Prostate gland (tissue), 2 donors: ENCODE measurements around the gene ETS2. TPM values are rescaled to one million over a fixed set of nuclear protein-coding genes. Genes with fewer than 3 reads are reported as not detected.
"Not testable (repeated sequence)": the region's sequence is repeated elsewhere in the genome, so short reads cannot be mapped to it uniquely, and the experiment has no call there.

Experiments used
- DNase-seq: peaks from one replicate; pipeline ENCODE4 v3.0.0-alpha.2; 2019; ENCODE audit warnings: low spot score
- H3K27ac ChIP-seq, 2 donors: fragments of 200-600 bp; sonication (generic); 2 replicates each; pipeline ENCODE4 v1.5.1; 2017 to 2019
- H3K27me3 ChIP-seq: fragments of 200-600 bp; sonication (generic); replicated peaks from 2 replicates; pipeline ENCODE4 v1.5.1; 2019; ENCODE audit not compliant: insufficient read depth
- H3K36me3 ChIP-seq, 2 donors: fragments of 200-600 bp; sonication (generic); 1 replicate in 1 of 2; 2 replicates in 1 of 2; pipeline versions ENCODE4 v1.5.1 to v1.8.1; 2017 to 2019
- H3K4me1 ChIP-seq: fragments of 200-600 bp; sonication (generic); replicated peaks from 2 replicates; pipeline ENCODE4 v1.5.1; 2019
- H3K4me3 ChIP-seq, 2 donors: fragments of 200-600 bp; sonication (generic); 2 replicates each; pipeline ENCODE4 v1.5.1; 2017 to 2019
- H3K9me3 ChIP-seq: fragments of 200-600 bp; sonication (generic); 2 replicates; pipeline ENCODE4 v1.5.1; 2017
- CTCF ChIP-seq, 4 experiments: fragments of 200-600 bp in 2 of 4; fragments of 450-650 bp in 2 of 4; sonication (generic) in 2 of 4; IDR thresholded peaks; 1 replicate in 3 of 4; 2 replicates in 1 of 4; pipeline ENCODE4 v1.5.1; 2016 to 2019; ENCODE audit warnings: antibody characterized with exemption in 4 of 4, mild to moderate bottlenecking in 2 of 4, moderate library complexity in 2 of 4
- POLR2A ChIP-seq: fragments of 450-650 bp; IDR thresholded peaks from one replicate; pipeline ENCODE4 v1.6.1; 2016; ENCODE audit warnings: antibody characterized with exemption, mild to moderate bottlenecking
- POLR2AphosphoS5 ChIP-seq: sonication (generic); formaldehyde crosslinking; IDR thresholded peaks from one replicate; pipeline ENCODE4 v1.6.1; 2017; ENCODE audit warnings: antibody characterized with exemption
- WGBS: methylation state at CpG from one replicate; pipeline ENCODE4 v1.1.5; 2018; 5-methylcytosine and 5-hydroxymethylcytosine counted together
- intact Hi-C: fragments of 100-400 bp; cut with DNase I; formaldehyde crosslinking; loops from one replicate; pipeline ENCODE4 v1.14.2; 2022
- total RNA-seq, 2 donors: library from RNA; depleted of rRNA; stranded (reverse); fragments of >200 nt; gene quantifications; one replicate each; pipeline ENCODE4 v1.1.0, GENCODE V29; 2016

ETS2 gene
- total RNA-seq, 2 donors from 2014 or later = 53.3 to 80.2 TPM

DNA sequence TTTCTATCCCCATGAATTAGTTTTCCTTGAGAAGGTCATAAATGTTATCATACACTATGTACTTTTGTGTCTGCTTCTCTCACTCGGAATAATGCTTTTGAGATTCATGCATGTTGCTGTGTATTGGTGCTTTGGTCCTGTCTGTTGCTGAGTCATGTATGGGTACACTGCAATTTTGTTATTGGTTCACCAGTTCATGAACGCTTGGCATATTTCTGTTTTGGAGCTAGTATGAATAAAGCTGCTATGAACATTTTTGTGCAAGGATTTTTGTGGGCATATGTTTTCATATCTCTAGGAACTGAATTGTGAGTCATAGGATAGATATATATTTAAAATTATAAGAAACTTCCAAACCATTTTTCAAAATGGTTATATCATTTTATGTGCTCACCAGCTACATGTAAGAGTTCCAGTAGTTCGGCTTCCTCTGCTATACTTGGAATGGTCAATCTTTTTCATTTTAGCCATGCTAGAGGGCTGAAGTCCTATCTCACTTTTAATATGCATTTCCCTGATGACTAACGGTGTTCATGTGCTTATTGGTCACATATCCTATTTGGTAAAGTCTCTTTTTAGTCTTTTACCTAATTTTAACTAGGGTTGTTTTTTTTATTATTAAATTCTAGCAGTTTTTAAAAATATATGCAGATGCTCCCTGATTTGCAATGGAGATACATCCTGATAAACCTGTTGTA lies 38.2 kb downstream of the ETS2 start:
- H3K27me3 ChIP-seq = no peaks in the 10 kb centered on the region
- no peaks in the 10 kb centered on the region for H3K4me1 ChIP-seq
- H3K4me3 ChIP-seq = no peak overlapping the region
- no peaks in the 10 kb centered on the region for H3K9me3 ChIP-seq
- TF ChIP-seq CTCF (IDR thresholded peaks at IDR 0.05) = no peak
- TF ChIP-seq POLR2AphosphoS5 = no peak
- no peak for TF ChIP-seq POLR2A
- 89% methylated on average over 4 of the region's 4 CpGs for WGBS
- H3K36me3 ChIP-seq = no peaks in the 10 kb centered on the region
- intact Hi-C loops = no loop called here
- H3K27ac ChIP-seq = no peak overlapping the region
- DNase-seq = no peak

GRCh38 chr21:38845374-38845773 lies 39.6 kb downstream of the ETS2 start:
- H3K4me3 ChIP-seq, H3K4me1 ChIP-seq, H3K9me3 ChIP-seq, intact Hi-C loops, H3K27me3 ChIP-seq, H3K27ac ChIP-seq, H3K36me3 ChIP-seq, DNase-seq: not testable (repeated sequence)
- WGBS = 100% methylated on average over 2 of the region's 2 CpGs

GRCh38 chr21:38847556-38847955 lies 41.8 kb downstream of the ETS2 start:
- Histone ChIP-seq H3K9me3 (no peaks in the 10 kb centered on the region), H3K27ac (no peak overlapping the region), H3K4me1 (no peaks in the 10 kb centered on the region), H3K4me3 (no peak overlapping the region), H3K27me3 (no peaks in the 10 kb centered on the region), H3K36me3 (no peaks in the 10 kb centered on the region)
- TF ChIP-seq CTCF (IDR thresholded peaks at IDR 0.05) = no peak
- no peak for TF ChIP-seq POLR2A
- TF ChIP-seq POLR2AphosphoS5 = no peak
- WGBS = 63% methylated on average over 7 of the region's 7 CpGs
- DNase-seq = no peak
- intact Hi-C loops = no loop called here

GRCh38 chr21:38848187-38848609 lies 42.5 kb downstream of the ETS2 start:
- intact Hi-C loops = no loop called here
- Histone ChIP-seq H3K4me1 (no peaks in the 10 kb centered on the region), H3K4me3 (no peak overlapping the region), H3K27ac (no peak overlapping the region), H3K36me3 (no peaks in the 10 kb centered on the region), H3K9me3 (no peaks in the 10 kb centered on the region), H3K27me3 (no peaks in the 10 kb centered on the region)
- TF ChIP-seq POLR2A = no peak
- no peak for TF ChIP-seq POLR2AphosphoS5
- no peak for DNase-seq
- 73% methylated on average over 7 of the region's 7 CpGs for WGBS

- no peaks in the 10 kb centered on the region for H3K9me3 ChIP-seq
- intact Hi-C loops = no loop called here
- TF ChIP-seq POLR2AphosphoS5 = no peak
- no peak for TF ChIP-seq POLR2A
- no peak for TF ChIP-seq CTCF (IDR thresholded peaks at IDR 0.05)
- DNase-seq = no peak
- H3K27ac ChIP-seq = no peak overlapping the region
- H3K36me3 ChIP-seq = no peaks in the 10 kb centered on the region
- H3K4me3 ChIP-seq = no peak overlapping the region
- H3K27me3 ChIP-seq = no peaks in the 10 kb centered on the region
- H3K4me1 ChIP-seq = no peaks in the 10 kb centered on the region
- 86% methylated on average over 6 of the region's 6 CpGs for WGBS
These were observed 44.0 kb downstream of the ETS2 start for GRCh38 chr21:38849776-38850175.

DNA sequence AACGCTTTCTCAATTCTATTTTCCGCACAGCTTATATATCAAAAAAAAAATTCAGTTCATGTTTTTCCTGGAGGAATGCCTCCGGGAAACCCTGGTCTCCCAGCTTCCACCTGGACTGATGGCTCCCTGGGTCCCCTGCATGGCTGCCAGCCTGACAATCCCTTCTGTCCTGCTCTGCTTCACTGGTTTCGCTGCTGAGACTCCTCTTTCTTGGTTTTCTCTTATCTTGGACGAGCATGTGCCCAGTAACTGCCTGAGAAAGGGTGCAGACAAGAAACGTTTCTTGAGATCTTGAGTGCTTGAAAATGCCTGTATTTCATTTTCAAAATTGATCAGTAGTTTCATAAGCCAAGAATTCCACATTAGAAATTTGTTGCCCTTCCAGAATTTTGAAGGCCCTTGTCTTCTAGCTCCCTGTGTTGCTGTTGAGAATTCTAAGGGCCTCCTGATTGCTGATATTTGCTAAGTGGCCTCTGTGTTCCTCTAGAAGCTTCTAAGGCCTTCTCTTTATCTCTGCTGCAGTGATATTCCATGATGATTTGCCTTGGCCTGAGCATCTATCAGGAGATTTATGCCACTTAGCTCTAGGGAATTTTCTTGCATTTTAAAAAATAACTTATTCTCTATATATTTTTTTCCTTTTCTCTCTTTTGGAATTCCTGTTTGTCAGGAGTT lies 44.7 kb downstream of the ETS2 start:
- TF ChIP-seq POLR2AphosphoS5 (no peak), CTCF (IDR thresholded peaks at IDR 0.05) (no peak), POLR2A (no peak)
- Histone ChIP-seq H3K27ac (no peak overlapping the region), H3K9me3 (no peaks in the 10 kb centered on the region), H3K36me3 (no peaks in the 10 kb centered on the region), H3K4me3 (no peak overlapping the region), H3K27me3 (no peaks in the 10 kb centered on the region), H3K4me1 (no peaks in the 10 kb centered on the region)
- no peak for DNase-seq
- intact Hi-C loops = no loop called here
- 94% methylated on average over 6 of the region's 6 CpGs for WGBS
